Measurements from ENCODE around the gene ZSCAN21.
"Not testable (repeated sequence)": the region's sequence is repeated elsewhere in the genome, so short reads cannot be mapped to it uniquely, and the experiment has no call there.

The ZSCAN21 gene

DNA sequence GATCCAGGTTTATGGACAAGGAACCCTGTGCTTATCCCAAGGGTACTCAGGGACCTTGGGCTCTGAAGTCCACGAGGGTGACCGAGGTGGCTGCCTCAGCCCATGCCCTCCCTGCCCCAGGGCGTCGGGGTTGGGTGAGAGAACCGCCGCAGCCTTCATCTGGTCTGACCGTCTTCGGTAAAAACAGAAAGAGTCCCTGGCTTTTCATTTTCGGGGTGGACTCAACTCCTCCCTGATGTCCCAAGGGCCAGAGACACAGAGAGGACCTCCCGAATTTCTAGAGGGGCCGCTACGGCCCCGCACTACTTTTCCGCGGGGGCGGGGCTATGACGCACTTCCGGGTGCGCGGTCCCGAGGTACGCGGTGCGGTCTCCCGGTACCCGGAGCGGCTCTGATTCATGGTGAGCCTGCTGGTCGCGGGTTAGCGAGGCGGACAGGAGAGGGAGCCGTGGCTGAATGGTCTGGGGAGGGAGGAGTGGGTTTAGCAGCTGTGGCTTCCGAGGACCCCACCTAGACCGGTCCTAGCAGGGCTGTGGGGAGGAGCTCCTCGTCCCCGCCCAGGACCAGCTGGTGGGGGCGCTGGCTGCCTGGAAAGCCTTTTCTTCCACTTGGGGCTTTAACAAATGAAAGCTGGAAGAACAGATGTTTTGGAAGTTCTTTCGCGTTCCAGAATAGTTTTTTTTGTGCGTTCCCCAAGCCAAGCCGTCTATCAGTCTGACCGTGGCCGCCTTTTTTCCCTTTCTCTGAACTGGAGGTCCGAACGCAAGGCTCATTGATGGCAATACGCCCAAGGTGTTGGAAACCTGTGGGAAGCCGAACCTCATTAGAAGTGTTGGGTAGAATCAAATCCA lies at the start of gene ZSCAN21:
Gene ZSCAN21 (plus strand): TSS at position 334 of the 851 bp plus-strand sequence. CDS start 7,233 bp downstream, outside the sequence.
- peak; percentile 80 to 83 for DNase-seq

DNA sequence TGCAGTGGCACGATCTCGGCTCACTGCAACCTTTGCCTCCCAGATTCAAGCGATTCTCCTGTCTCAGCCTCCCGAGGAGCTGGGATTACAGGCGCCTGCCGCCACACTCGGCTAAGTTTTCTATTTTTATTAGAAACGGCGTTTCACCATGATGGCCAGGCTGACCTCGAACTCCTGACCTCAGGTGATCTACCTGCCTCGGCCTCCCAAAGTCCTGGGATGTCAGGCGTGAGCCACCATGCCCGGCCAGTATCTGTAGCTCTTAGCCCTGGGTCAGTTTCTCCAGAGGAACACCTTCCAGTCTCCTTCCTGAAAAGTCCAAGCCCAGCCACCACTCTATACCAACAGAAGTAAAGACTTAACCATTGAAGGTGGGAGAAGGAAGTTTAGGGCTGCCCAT lies 49.3 kb upstream of the ZSCAN21 start:
- DNase-seq: no peak

DNA sequence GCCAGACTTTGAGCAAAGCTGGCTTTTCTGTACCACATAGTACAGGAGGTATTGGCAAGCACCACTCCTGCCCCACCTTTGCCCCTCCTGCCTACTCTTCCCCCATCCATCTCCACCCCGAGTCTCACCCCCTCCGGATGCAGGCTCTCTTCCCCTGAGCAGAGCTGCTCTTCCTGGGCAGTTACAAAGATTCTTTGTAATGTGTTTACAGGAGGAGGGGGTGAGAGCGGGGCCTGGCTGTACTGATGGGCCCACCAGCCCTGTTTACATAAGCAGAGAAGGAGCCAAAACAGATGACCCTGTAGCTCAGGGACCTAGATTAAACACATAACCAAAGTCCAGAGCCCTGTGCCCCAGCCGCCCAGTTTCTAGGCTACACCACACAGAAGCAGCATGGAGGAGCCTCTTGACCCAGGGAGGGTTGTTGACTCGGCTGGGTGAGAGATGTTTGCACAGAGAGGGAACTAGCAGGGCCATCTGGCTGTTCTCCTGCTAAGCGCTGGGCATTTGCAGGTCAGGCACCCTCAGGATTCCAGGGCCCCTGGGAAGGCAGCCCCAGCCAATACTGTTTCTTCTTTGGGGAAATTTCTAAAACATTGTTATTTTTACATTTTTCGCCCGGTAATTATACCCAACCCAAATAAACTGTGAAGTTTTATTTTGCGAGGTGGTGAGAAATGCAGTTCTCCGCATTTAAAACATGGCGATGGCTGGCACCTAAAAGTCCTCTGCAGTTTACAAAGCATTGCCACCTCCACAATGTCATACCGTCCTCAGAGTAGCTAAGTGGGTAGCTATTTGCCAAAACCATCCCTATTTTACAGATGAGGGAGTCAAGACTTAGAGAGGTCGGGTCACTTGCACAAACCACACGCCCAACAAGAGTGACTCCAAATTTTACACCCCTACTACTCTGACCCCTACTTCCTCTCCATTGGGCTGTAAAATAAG lies 45.6 kb upstream of the ZSCAN21 start:
- no peak for DNase-seq

DNA sequence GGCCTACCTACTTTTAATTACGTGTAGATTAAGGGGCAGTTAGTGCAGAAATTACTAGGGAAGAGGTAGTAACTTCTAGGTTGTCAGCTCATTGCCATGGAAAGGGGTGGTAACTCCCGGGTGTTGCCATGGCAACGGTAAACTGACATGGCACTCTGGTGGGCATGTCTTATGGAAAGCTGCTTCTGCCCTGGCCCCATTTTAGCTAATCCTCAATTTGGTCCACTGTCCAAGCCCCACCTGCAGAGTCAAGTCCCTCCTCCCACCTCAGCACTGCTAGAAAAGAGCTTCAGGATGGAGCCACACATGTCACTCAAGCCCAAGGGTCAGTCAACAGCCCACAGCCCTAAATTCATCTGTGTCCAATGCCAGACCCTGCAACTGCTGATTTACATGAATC lies 41.7 kb upstream of the ZSCAN21 start:
- no peak for DNase-seq

DNA sequence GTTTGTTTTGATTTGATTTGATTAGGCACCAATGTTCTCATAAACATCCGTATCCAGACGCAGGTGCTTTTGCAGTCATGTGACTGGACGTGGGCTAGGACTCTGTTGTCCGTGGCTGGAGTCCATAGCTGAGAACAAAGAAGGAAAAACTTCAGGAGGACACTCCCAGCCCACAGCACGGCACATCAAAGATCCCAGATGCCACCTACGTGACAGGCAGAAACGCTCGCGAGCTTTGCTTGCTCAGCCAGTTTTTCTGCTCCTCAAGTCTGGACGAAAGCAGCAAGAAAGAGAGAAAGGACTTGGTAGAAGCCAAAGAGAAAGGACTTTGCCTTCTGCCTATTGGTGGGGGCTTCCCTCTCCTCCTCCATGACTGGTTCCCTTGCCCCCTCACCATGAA lies 41.0 kb upstream of the ZSCAN21 start:
- no peak for DNase-seq

DNA sequence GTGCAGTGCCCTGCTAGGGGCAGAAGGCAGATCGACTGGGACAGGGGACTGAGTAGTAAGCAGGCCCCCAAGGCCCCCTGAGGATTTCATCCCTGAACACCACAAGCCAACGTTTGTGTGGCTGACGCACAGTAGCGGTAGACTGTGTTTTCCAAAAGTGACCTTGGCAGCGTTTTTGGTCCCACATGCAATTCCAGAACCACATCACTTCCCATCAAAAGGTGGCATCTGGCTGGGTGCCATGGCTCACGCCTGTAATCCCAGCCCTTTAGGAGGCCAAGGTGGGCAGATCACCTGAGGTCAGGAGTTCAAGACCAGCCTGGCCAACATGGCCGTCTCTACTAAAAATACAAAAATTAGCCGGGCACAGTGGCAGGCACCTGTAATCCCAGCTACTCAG lies 39.6 kb upstream of the ZSCAN21 start:
- not testable (repeated sequence) for DNase-seq

DNA sequence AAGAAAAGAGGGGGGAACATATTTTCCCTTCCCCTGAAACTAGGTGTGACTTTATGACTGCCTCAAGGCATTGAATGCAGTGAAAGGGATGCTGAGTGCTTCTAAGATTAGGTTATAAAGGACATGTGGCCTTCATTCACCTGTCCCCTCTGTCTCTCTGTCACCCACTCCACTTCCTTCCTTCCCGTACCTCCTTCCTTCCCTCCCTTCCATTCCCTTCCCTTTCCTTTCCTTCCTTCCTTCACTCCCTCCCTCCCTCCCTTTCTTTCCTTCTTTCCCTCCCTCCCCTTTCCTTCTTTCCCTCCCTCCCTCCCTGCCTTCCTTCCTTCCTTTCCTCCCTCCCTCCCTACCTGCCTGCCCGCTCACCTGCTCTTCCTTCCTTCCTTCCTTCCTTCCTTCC lies 38.7 kb upstream of the ZSCAN21 start:
- DNase-seq: no peak

DNA sequence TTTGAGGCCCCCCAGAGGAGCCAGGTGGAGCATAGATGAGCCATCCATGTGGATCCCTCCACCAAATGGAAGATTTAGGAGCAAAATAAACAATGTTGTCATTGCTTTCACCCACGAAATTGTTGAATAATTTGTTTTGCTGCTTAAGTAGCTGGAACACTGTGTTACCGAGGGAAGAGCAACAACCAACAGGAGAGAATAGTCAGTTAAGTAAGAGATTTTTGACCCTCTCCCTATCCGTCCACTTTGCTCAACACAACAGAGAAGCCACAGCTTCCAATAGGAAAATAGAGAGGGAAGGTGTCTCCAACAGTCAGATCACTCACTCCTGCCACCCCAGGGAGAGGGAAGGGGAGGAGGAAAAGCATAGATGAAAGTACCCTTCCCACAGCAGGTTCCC lies 38.1 kb upstream of the ZSCAN21 start:
- DNase-seq: no peak

DNA sequence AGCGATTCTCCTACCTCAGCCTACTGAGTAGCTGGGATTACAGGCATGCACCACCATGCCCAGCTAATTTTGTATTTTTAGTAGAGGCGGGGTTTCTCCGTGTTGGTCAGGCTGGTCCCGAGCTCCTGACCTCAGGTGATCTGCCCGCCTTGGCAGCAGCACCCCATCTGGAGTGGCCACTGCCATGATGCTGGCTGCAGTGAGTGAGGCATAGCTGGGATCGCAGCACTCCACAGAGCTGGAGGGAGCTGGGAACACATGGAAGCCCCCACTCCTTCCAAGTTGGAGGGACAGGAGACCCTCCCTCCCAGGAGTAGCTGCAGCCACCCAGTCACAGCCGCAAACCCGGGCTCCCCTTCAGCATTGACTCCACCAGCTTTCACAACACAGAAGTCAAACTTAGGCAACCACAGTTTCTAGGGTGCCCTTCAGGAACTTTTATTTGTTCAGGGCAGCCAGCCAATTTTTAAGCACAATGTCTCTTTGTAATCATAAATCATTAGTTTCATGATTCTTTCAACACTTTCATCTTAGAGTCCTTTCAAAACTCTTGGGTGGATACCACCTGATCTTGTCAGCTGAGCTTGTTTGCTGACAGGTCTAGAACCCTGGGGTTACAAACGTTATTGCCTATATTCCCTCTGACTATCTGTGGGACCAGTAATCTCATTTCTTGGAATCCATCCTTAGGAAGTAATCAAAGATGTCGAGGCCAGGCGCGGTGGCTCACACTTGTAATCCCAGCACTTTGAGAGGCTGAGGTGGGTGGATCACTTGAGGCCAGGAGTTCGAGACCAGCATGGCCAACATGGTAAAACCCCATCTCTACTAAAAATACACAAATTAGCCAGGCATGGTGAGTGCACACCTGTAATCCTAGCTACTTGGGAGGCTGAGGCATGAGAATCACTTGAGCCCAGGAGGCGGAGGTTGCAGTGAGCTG lies 36.9 kb upstream of the ZSCAN21 start:
- not testable (repeated sequence) for DNase-seq

DNA sequence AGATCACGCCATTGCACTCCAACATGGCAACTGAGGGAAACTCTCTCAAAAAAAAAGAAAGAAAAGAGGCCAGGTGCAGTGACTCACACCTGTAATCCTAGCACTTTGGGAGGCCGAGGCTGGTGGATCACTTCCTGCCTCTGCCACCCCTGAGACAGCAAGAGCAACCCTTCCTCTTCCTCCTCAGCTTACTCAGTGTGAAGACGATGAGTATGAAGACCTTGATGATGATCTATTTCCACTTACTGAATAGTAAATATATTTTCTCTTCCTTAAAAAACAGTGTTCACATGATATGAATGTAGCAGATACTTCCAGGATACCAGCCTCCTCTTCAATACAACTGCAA lies 36.3 kb upstream of the ZSCAN21 start:
- DNase-seq: peak; percentile 21 to 60

DNA sequence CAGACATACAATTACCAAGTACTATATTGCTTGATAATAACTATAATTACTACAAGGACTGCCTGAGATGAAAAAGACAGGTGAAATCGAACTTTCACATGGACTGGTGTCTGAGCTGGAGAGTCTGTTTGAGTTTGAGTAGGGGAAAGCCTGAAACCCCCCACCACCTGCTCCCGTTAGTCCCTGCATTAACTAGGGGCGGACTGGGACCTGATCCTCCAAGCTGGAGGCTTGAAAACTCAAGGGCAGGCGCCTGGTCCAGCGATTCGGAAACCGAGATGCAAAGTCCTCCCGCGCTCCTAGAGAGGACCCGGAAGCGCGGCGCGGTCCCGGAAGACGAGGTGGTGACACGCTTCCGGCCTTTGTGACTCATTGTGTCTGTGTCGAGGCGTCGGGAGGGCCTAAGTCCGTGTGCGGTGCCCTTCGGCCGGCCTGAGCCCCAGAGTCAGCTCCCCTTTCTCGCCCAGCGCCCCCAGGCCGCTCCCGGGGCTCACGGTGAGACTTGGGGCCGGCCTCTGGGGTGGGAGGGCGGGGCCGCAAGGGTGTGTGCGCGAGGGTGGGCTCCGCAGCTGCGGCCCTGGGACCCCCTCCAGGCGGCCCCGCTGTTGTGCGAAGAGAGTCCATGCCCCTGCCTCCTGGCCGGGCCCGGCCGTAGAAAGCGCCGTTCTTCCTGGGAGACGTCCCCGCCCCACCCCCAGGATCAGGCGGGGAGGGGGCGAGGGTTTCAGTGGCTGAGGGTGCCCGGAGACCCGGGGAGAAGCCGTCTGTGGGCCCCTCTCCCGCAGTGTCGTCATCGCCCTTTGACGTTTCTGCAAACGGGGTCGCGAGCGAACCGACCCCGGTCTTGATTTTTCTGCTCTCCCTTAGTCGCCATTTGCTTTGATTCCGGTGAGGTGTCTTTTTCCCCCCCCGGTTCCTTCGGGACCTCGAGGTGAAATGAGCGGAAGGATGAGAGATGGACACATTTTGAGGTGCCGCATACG lies 34.1 kb upstream of the ZSCAN21 start, which contains the start of gene ZKSCAN1:
Gene ZKSCAN1 (plus strand): TSS at position 365 of the 983 bp plus-strand sequence. CDS start 7,911 bp downstream, outside the sequence.
- DNase-seq: peak; percentile 77 to 84

DNA sequence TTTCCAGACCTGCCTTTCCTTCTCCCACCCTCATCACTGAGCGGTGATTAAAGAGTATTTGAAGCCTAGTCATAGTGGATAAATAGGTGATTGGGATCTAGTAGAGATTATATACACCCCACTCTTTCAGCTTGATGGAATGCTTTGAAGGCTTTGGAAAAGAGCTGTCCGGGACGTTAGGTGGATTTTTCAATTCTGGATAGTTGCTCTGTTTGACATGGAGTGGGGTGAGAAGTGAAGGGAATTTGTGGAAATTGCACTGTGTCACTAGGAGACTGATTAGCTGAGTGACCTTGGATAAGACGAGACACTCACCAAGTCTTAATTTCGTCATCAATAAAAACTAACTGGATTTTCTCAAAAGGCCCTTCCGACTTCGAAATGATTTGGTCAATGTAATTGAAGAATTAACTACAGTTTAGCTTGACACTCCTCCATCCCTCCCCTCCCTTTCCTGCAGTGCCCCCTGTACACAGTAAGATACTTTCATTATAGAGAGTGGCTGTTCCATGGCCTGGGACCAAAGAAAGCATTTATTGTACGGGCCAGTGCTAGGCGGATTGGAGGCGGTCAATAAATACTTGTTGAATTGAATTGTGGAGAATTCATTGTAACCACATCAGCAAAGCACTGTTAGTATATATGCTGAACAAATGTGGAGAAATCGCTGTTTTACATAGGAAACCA lies 33.2 kb upstream of the ZSCAN21 start:
- DNase-seq: no peak

DNA sequence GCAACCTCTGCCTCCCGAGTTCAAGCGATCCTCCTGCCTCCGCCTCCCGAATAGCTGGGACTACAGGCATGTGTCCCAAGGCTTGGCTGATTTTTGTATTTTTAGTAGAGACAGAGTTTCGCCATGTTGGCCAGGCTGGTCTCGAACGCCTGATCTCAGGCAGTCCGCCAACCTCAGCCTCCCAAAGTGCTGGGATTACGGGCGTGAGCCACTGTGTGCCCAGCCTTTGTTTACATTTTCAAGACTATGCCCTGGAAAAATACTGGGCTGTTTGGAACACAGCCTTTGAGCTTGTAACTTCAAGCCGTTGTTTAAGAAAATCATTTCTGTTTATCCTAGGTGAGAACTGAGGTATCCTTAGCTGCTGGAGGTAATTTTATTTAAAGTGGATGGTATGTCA lies 32.3 kb upstream of the ZSCAN21 start:
- DNase-seq: no peak

DNA sequence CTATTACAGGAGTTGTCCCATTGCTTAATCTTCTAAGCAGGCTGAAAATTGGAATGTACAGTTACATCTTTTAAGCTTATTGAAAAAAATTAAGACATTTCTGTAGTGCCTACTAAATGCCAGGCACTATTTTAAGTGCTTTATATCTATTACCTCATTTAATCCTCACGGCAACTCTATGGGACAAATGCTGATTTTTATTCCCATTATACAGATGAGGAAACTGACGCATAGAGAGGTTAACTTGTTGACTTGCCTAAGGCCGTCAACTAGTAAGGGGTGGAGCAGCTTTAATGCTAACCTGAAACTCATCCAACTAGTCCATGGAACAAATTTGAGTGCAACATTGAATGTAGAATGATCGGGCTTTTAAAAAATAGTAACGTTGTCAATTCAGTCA lies 31.7 kb upstream of the ZSCAN21 start:
- no peak for DNase-seq

DNA sequence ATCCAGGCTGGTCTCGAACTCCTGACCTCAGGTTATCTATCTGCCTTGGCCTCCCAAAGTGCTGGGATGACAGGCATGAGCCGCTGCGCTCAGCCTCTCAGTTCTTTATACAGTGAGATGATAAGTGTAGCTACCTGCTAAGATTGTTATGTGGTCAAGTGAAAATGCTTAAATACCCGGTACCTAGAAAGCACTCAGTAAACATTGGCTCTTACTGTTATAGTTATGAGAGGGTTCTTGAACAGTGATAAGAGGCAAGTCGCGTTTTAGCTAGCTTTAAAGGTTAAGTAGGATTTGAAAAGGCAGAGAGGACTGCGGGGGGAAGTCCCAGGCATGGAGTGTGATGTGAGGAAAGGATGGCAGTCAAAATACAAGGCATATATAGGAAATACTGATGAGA lies 29.7 kb upstream of the ZSCAN21 start:
- no peak for DNase-seq

DNA sequence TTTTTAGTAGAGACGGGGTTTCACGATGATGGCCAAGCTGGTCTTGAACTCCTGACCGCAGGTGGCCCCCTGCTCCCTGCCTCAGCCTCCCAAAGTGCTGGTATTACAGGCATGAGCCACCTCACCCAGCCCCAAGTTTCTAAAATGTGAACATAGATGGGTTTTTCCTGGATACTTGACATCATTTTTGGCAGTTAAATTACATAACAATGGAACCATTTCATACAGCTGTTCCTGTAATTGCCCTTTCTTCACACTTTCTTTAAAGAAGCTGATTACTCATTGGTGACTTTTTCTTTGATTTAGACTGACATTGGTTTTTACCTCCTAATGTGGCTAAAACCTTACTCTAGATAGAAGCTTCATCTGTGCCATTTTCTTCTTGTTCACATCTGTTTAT lies 28.3 kb upstream of the ZSCAN21 start:
- DNase-seq: no peak

DNA sequence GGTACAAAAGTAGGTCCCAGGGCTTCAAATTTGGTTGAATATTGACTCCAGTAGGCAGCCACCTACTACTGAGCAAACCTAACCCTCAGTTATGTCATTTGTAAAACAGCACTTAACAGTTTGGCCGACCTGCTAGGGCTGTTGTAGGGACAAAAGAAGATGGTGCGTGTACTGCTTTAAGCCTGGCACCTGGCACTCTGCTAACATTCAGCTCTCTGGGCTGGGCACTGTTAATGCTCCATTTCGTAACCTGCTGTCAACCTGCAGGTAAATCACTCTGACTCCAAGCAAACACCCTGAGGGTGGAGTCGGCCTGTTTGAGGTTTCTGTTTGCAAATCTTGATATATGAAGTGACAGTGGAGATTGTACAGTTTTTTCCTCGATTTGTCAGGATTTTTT lies 27.0 kb upstream of the ZSCAN21 start:
- DNase-seq: no peak

DNA sequence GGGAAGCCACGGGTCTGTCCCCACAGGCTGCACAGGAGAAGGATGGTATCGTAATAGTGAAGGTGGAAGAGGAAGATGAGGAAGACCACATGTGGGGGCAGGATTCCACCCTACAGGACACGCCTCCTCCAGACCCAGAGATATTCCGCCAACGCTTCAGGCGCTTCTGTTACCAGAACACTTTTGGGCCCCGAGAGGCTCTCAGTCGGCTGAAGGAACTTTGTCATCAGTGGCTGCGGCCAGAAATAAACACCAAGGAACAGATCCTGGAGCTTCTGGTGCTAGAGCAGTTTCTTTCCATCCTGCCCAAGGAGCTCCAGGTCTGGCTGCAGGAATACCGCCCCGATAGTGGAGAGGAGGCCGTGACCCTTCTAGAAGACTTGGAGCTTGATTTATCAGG lies 26.0 kb upstream of the ZSCAN21 start:
- DNase-seq: no peak

DNA sequence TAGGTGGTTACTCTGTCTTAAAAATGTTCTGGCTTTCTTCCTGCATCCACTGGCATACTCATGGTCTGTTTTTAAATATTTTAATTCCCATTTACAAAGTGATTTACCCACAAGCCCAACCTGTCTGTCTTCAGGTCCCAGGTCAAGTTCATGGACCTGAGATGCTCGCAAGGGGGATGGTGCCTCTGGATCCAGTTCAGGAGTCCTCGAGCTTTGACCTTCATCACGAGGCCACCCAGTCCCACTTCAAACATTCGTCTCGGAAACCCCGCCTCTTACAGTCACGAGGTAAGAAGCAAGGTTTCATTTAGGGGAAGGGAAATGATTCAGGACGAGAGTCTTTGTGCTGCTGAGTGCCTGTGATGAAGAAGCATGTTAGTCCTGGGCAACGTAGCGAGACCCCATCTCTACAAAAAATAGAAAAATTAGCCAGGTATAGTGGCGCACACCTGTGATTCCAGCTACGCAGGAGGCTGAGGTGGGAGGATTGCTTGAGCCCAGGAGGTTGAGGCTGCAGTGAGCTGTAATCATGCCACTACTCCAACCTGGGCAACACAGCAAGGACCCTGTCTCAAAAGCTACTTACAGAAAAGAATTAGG lies 25.5 kb upstream of the ZSCAN21 start:
- DNase-seq: no peak

DNA sequence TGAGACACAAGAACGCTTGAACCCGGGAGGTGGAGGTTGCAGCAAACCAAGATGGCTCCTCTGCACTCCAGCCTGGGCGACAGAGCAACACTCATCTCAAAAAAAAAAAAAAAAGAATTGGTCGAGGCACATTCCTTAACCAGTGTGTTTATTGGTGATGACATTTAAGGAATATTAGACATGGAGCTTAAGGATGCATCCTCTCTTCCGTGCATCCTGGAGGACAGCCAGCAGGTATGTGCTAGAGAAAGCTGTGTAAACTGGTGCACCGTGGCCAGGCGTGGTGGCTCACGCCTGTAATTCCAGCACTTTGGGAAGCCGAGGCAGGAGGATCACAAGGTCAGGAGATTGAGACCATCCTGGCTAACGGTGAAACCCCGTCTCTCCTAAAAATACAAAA lies 22.4 kb upstream of the ZSCAN21 start:
- no peak for DNase-seq
